ENCODE results near the gene UTP14C.
A peak's percentile ranks its signal among the peaks of the same experiment; 100 is the strongest.
"Not testable (repeated sequence)": the region's sequence is repeated elsewhere in the genome, so short reads cannot be mapped to it uniquely, and the experiment has no call there.

UTP14C gene

DNA sequence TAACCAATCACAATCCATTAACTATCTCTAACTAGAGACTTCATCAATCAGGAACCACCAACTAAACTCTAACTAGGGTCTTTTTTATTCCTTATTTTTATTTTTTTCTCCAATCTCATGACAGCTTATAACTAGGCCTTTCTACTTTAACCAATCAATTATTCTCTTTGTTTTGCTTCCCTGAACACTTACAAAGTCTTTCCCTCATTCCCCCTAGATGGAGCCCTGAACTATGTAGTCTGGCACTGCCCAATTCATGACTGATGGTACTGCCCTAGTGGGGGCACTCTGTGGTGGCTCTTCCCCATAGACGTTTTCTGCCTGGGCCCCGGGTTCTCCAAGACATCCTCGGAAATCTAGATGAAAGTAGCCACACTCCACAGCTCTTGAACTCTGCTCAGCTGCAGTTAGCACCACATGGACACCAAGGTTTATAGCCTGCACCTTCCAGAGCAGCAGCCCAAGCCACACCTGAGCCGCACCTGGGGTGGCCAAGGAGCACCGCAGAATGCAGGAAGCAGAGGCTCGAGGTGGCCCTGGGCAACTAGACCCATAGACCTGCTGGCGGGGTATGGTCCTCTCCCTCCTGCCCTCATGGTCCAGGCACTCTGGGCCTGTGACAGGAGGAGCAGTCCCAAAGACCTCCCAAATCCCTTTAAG is 19.9 kb upstream of the UTP14C start:
- DNase-seq = no peak

DNA sequence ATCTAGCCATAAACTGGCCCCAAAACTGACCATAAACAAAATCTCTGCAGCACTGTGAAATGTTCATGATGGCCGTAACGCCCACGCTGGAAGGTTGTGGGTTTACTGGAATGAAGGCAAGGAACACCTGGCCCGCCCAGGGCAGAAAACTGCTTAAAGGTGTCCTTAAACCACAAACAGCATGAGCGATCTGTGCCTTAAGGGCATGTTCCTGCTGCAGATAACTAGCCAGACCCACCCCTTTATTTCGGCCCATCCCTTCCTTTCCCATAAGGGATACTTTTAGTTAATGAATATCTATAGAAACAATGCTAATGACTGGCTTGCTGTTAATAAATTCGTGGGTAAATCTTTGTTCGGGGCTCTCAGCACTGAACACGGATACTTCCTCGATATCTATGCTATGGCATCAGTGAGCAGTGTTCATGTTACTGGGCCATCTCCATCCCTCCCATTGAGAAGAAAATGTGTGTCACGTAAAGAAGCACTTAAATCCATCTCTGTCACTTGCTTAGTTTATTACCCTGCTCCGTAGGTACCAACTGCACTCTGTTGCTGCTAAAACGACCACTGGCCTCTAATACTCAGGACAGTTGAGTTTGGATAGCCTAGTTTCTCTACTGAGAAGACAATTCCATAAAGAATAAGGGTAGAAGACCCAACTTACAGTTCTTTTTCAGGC is 18.5 kb upstream of the UTP14C start:
- no peak for DNase-seq

DNA sequence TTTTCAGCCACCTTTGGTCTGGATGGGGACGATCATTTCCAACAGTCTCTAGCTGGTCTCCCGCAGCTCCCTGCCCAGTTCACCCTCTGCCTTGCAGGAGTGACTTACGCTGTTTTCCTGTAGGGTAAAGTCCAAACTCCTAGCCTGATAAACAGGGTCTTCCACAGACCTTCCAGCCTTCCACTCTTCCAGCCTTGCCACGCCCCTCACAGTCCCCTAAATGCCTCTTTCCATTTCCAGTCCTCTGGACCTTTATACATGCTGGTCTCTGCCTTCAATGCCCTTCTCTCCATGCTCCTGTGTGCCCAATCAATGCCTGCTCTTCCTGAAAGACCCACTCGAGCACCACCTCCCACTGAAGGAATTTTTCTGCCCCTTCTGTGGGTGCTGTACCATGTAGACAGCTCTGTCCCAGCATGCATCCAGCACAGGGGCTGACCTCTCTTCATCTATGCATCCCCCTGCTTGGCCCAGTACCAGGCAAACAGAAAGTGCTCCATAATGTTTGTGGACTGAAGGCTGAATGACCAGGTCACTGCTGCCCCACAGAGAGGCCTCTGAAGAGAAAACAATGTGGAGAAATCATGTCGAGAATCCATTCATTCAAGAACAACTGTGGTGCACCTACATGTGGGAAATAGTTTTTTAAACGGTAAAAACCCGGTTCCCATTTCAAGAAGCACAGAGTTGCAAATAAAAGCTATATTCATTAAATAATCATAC is 17.8 kb upstream of the UTP14C start:
- DNase-seq = no peak

DNA sequence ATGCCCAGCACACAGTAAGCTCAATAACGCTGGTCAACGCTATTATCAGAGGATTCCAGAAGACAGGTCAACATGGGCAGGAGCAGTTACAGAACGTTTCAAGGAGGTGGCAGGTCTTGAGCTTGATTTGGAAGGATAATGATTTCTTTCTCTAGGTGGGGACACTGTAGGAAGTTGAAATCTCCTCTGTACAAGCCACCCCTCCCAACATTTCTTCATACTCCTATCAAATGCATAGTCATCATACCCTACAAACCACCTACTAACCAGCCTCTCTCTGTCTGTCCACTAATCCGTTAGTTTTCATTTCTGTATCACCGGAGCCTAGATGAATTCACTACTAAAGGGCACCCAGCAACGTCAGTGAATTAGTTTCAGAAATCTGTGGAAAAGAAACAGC is 14.5 kb upstream of the UTP14C start:
- no peak for DNase-seq

DNA sequence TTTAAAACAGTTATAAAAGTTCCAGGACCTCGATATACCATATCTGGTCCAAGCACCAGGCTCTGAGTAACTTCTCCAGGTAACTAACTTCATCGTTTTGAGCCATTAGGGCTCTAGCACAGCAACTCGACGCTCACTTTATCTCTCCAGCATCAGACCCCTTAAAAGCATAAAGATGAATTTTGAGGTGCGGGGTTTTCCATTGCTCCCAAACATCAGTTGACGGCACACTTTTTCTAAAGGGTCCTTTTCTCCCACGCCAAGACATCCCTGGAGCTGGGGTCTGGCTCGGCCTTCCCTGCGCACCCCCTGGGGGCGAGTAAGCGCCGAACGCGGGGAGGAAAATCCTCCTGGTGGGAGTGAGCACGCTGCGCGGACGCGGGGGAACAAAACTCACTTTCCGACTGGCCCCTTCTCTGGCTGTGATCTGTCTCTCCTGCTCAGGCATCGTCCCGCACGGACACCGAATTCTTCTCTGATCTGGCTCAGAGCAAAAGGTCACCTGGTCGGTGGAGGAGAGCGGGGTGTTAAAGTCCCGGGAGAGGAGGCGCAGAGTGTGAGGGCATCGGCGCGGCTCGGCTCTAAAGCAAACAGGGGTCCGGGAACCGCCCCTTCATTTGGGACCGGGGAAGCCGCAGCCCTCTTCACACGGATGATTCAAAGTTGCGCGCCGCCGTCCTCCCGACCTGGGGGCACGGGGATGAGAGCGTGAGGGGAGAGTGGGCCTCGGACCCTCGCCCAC is 13.4 kb upstream of the UTP14C start, which contains the start of gene ATP7B:
Gene ATP7B, minus strand, starts transcription at position 561 of the 742 bp plus-strand sequence. Its CDS starts 113 bp downstream, at position 448.
- DNase-seq = peak in 4 of 6 experiments; percentile 2 to 38 (median 14)

DNA sequence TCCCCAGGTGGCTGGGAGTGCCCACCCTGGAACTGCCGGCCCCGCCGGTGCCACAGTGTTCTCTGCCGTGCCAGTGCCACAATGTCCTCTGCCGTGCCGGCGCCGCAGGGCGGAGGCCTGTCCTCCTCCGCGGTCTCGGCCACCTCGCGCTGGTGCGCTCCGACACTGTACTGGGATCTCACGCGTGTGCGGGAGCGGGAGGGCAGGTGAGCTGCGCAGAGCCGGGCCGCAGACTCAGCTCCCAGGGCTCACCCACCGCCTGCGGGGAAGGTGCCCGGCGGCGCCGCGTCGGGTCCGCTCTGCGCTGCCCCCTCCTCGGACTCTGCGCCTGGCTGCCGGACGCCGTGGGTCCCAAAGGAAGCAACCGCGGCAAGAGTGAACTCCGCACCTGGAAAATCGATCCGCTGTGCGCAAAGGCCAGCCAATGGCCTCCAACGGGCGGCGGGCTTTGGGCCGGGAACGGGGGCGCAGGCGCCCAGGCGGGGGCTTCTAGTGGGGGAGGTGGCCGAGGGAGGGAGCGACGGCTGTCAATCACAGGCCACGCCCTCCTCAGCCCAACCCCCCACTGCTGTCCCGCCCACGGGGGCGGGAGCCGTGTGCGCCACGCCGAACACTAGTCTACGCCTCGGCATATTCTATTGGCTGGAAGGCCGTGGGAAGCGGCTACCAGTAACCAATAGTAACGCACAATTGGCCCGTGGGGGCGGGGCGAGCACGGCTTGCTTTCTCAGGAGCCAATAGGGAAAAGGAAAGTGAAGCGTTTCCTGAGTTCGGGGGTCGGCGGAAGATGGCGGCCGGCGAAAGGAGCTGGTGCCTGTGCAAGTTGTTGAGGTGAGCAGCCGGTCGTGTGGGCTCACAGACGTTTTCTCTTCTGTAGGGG is 12.6 kb upstream of the UTP14C start, which contains the start of gene ALG11:
Gene ALG11, plus strand, starts transcription at position 767 of the 880 bp plus-strand sequence. Its CDS starts 21 bp downstream, at position 788.
- peak; percentile 98 to 99 (median 99) for DNase-seq

DNA sequence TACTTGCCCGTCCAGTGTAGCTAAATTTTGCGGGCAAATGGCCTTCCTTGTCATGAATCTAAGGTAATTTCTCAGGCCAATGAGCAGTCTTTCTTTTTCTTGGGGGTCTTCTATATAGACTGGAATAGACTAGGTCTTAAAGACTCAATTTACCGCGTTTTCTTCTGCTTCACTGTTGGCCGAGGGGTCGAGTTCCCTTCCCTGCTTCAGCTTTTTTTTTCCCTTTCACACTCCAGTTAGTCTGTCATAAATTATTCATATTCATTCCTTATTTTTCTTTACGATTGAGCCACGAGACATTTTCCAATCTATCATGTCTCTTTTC is 12.0 kb upstream of the UTP14C start:
- no peak for DNase-seq

DNA sequence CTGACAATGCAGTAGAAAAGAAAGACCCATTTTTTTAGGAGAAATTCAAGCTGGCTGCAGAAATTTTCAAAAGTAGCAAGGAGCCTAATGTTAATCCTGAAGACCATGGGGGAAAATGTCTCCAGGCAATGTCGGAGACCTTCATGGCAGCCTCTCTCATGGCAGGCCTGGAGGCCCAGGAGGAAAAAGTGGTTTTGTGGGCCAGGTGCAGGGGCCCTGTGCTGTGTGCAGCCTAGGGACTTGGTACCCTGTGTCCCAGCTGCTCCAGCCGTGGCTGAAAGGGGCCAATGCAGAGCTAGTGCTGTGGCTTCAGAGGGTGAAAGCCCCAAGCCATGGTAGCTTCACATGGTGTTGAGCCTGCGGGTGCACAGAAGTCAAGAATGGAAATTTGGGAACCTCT is 8.2 kb upstream of the UTP14C start:
- no peak for DNase-seq

DNA sequence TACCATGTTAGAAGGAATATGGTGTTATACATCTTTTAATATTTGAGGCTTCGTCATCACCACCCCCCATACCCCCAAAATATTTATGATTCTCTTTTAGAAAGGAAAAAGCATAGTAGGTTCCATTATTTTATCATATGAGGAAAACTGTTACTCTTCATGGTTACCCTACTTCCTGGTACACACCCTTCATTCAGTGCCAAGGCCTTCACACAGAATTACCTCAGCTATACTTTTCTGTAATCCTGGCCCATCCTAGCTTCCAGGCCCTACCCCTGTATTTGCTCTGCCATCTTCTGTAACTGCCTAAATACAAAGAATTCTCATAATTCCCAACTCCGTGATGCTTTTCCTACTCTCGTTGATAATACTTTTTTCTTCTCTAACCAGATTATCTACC is 4.3 kb upstream of the UTP14C start:
- DNase-seq = no peak

DNA sequence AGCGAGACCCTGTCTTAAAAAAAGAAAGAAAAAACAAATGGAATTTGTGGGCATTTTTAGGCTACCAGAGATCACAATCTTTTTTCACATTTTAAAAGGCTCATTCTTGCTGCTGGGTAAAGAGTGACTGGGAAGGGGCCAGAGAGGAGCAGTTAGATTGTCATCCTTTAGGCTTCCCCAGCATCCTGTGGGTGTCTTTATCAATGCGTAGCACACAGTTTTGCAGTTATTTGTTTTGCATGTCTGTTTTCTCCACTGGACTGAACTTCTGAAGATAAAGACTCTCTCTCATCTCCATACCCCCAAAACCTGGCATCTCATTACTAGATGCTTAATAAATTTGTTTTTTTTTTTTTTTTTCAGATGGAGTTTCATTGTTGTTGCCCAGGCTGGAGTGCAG is 2.1 kb upstream of the UTP14C start:
- DNase-seq = no peak

DNA sequence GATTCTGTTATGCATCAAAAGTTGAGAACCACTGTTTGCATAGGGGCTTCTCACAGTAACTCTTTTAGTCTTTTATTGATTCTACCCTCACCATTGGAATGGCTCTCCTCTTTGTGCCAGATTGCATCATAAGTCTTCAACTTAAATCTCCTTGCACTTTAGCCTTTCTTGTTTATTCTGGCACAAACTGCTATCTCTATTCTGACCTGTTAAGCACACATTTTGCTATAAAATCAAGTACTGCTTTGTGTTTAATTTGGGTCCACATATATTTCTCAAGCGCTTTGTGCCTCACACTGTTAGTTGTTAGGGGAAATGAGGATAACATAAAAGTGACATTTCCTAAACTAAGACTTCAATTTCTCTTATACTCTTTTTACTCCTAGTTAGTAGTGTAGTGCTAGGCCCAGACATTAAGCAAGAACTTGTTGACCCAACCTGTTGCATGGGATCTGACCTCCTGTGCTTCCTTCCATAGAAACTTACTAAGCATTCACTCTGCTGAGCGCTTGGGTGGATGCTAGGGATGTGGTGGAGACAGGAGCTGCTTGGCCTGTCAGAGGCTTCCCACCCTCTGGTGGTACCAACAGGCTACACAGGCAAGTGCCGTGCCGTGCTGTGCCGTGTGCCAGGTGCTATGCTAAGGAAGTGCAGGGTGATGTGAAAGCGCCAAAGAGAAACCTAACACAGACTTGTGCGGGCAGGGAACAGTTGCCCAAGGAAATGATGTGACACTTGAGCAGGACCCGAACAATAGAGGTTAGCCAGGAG is 1.2 kb downstream of the UTP14C start:
- no peak for DNase-seq

DNA sequence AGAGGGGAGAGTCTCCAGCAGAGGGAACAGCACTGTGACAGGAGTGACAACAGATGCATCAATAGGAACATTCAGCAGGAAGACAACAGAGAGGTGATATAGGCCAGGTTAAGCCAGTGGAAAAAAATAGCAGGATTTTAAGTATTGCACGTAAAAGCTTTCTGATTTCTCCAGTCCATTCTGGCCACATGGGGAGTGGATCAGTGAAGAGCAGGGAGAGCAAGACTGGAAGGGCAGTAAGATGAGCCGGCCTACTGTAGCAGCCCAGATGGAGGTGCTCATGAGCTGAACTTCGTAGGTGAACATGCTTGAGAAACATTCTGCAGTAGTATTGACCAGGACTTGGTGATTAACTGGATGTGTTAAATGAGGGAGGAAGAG is 1.7 kb downstream of the UTP14C start:
- no peak for DNase-seq

DNA sequence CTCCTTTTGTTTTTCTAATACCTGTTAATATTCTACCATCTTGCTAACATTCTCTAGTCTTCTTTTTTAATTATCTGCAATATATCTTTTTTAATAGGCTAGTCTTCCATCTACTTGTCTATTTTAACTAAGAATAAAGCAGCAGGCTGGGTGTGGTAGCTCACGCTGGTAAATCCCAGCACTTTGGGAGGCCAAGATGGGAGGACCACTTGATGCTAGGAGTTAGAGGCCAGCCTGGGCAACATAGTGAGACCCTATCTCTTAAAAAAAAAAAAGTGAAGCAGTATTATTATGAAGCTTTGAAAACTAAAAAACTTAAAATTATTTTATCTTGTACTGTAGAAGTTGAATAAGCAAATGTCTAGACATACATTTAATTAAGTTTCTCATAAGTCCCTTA is 3.3 kb downstream of the UTP14C start:
- DNase-seq = no peak

DNA sequence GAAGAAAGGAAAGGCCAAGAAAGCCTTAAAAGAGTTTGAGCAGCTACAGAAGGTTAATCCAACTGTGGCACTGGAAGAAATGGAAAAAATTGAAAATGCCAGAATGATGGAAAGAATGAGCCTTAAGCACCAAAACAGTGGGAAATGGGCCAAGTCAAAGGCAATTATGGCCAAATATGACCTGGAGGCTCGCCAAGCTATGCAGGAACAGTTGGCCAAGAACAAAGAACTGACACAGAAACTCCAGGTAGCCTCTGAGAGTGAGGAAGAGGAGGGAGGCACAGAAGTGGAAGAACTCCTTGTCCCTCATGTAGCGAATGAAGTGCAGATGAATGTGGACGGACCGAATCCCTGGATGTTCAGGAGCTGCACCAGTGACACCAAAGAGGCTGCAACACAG is 5.1 kb downstream of the UTP14C start:
- DNase-seq = no peak

DNA sequence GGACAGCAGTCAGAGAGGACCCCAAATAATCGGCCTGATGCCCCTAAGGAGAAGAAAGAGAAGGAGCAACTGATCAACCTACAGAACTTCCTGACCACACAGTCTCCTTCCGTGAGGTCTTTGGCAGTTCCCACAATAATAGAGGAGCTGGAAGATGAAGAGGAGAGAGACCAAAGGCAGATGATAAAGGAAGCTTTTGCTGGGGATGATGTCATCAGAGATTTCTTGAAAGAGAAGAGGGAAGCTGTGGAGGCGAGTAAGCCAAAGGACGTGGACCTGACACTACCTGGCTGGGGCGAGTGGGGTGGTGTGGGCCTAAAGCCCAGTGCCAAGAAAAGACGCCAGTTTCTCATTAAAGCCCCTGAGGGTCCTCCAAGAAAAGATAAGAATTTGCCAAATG is 5.9 kb downstream of the UTP14C start:
- DNase-seq = not testable (repeated sequence)

DNA sequence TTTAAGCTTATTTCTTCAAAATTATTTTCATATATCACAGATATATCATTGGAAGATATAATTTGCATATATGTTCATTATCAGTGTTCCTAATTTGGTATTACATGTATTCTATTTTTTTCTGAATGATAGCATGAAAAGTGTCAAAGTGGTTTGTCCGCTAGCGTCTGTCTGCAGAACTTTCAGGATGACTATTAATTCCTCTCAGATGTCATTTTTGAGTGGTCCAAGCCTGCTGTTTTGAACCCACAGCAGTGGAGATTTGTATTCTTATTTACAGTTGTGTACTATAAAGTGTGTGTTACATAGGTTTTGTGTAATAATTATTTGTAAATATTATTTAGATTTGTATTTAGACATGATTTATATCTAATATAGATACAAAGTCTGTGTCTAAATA is 8.5 kb downstream of the UTP14C start:
- no peak for DNase-seq

DNA sequence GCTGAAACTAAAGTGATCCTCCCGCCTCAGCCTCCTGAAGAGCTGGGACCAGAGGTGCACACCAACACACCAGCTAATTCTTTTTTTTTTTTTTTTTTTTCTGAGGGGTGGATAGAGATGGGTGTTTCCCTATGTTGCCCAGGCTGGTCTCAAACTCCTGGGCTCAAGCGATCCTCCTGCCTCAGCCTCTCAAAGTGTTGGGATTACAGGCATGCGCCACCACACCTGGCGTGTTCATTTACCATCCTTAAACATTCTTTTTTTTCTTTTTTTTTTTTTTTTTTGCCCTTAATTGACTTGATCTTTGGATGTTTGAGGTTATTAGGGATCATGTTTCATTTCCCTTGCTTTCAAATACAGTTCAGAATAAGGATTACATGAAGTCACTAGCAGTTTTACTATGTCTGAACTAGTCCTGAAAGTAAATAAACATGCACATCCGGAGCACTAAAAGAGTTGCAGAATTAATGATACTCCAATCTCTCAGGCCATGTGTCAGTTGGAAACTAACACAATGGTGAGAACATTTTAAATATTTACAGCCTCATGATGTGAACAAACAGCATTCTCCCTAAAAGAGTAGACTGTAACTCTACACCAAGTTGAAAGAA is 10.2 kb downstream of the UTP14C start:
- DNase-seq = no peak

DNA sequence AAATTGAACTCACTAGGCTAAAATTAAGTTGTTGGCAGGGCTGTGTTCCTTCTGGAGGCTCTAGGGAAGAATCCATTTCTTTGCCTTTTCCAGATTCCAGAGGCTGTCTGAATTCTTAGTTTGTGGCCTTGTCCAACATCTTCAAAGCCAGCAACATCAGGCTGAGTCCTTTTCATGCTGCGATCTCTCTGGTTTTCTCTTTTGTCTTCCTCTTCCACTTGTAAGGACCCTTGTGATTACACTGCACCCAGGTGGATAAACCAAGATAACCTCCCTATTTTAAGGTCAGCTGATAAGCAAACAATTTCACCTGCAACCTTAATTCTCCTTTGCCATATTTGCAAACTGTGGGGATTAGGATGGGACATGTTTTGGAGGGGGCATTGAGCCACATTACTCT is 11.5 kb downstream of the UTP14C start:
- DNase-seq = no peak

DNA sequence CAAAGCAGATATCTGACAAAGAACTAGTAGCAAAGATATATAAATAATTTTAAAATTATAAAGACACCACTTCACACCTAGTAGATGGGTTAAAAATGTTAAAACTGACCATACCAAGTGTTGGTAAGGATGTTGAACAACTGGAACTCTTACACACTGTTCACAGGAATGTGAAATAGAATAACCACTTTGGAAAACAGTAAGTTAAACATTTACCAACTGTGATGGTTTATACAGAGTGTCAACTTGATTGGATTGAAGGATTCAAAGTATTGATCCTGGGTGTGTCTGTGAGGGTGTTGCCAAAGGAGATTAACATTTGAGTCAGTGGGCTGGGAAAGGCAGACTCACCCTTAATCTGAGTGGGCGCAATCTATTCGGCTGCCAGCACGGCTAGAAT is 19.2 kb downstream of the UTP14C start:
- no peak for DNase-seq

DNA sequence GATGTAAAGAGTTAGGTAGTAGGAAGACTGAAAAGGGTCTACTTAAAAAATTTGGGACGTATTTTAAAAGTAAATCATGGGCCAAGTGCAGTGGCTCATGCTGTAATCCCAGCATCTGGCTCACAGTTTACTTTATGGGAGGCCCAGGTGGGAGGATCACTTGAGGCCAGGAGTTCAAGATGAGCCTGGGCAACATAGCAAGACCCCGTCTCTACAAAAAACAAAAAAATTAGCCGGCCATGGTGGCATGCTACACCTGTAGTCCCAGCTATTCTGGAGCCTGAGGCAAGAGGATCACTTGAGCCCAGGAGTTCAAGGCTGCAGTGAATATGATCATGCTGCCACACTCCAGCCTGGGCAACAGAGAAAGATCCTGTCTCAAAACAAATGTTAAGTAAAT is 23.0 kb downstream of the UTP14C start:
- DNase-seq = no peak

DNA sequence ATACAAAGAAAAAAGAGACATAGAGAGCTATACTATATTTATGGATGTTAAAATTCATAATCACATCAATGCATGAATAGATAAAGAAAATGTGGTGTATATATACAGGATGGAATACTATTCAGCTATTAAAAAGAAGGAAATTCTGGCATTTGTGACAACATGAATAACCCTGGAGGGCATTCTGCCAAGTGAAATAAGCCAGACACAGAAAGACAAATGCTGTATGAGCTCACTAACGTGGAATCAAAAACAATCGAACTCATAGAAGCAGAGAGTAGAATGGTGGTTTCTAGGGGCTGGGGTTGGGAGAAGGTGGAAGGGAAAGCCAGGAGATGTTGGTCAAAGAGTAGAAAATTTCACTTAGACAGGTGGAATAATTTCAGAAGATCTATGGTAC is 24.0 kb downstream of the UTP14C start:
- no peak for DNase-seq

All from stimulated activated naive CD4-positive, alpha-beta T cell (primary cell).